IMR-90 (cell line): ENCODE measurements around the gene XPA. TPM values are rescaled to one million over a fixed set of nuclear protein-coding genes. Genes with fewer than 3 reads are reported as not detected.

Experiments used
- ATAC-seq: fragments of 200-7000 bp; cut with Tn5 transposase; 2 replicates; pipeline ENCODE4 v1.9.1; 2020; ENCODE audit warnings: low read depth, mild to moderate bottlenecking, moderate library complexity
- BruUV-seq: library from RNA; stranded (reverse); fragments of 400-500 nt; replicated peaks from 2 replicates; lab custom pipeline; 2021; lab: Mats Ljungman, UMichigan
- CTCF ChIA-PET: fragments of 300-600 bp; formaldehyde crosslinking; extraction: SDS; loops from one replicate; lab custom pipeline; 2021; ENCODE audit warnings: antibody characterized with exemption; lab: Yijun Ruan, JAX
- POLR2A ChIA-PET: fragments of 300-600 bp; sonication (Branson Sonifier 250); formaldehyde crosslinking; loops from one replicate; lab custom pipeline; 2022; ENCODE audit warnings: antibody characterized with exemption; ENCODE audit not compliant: unreplicated experiment; lab: Charles Lee
- DNase-seq: peaks from one replicate; pipeline ENCODE4 v3.0.0; 2013
- H2AFZ ChIP-seq: replicated peaks from 2 replicates; pipeline ENCODE3; 2013; ENCODE audit warnings: low read length, mild to moderate bottlenecking; ENCODE audit not compliant: poor library complexity
- H2AK5ac ChIP-seq: 2 replicates; pipeline ENCODE4 v1.6.1; 2013; ENCODE audit warnings: low read depth, low read length, inconsistent platforms
- H2AK9ac ChIP-seq: replicated peaks from 2 replicates; pipeline ENCODE3; 2013; ENCODE audit warnings: mild to moderate bottlenecking, low read depth, low read length, moderate library complexity; ENCODE audit not compliant: poor library complexity
- H2BK120ac ChIP-seq: 2 replicates; pipeline ENCODE4 v1.6.1; 2013; ENCODE audit warnings: low read depth, low read length, inconsistent platforms
- H2BK15ac ChIP-seq: 3 replicates; pipeline ENCODE4 v1.6.1; 2013; ENCODE audit warnings: low read depth, low read length, inconsistent platforms
- H2BK20ac ChIP-seq: 2 replicates; pipeline ENCODE4 v1.6.1; 2013; ENCODE audit warnings: low read depth, mild to moderate bottlenecking, inconsistent platforms, low read length, moderate library complexity
- H2BK5ac ChIP-seq: 2 replicates; pipeline ENCODE4 v1.6.1; 2013; ENCODE audit warnings: mild to moderate bottlenecking, low read depth, low read length, inconsistent platforms; ENCODE audit not compliant: poor library complexity, severe bottlenecking
- H3K14ac ChIP-seq: replicated peaks from 2 replicates; pipeline ENCODE4 v1.6.1; 2013; ENCODE audit warnings: low read depth, low read length, inconsistent platforms
- H3K18ac ChIP-seq: 2 replicates; pipeline ENCODE4 v1.6.1; 2013; ENCODE audit warnings: low read depth, low read length, control low read depth
- H3K23ac ChIP-seq: 2 replicates; pipeline ENCODE4 v1.6.1; 2013; ENCODE audit warnings: low read depth, low read length, inconsistent platforms
- H3K27ac ChIP-seq: 2 replicates; pipeline ENCODE4 v1.5.1; 2013; ENCODE audit warnings: mild to moderate bottlenecking, control low read depth, low read length; ENCODE audit not compliant: insufficient read depth
- H3K27me3 ChIP-seq: 2 replicates; pipeline ENCODE4 v1.6.1; 2013; ENCODE audit warnings: low read length; ENCODE audit not compliant: control insufficient read depth, insufficient read depth
- H3K36me3 ChIP-seq: 2 replicates; pipeline ENCODE4 v1.6.1; 2013; ENCODE audit warnings: low read length, mixed read lengths; ENCODE audit not compliant: control insufficient read depth, insufficient read depth
- H3K4ac ChIP-seq: 2 replicates; pipeline ENCODE4 v1.6.1; 2013; ENCODE audit warnings: low read depth, low read length, inconsistent platforms
- H3K4me1 ChIP-seq: 2 replicates; pipeline ENCODE4 v1.6.1; 2013; ENCODE audit warnings: low read length, mixed read lengths; ENCODE audit not compliant: control insufficient read depth, insufficient read depth
- H3K4me2 ChIP-seq: 2 replicates; pipeline ENCODE4 v1.6.1; 2013; ENCODE audit warnings: low read depth, mild to moderate bottlenecking, control low read depth, low read length, moderate library complexity
- H3K4me3 ChIP-seq: 2 replicates; pipeline ENCODE4 v1.5.1; 2013; ENCODE audit warnings: low read depth, mild to moderate bottlenecking, control low read depth, low read length, moderate library complexity; ENCODE audit not compliant: insufficient read depth
- H3K56ac ChIP-seq: 2 replicates; pipeline ENCODE4 v1.6.1; 2013; ENCODE audit warnings: low read length, inconsistent platforms; ENCODE audit not compliant: insufficient read depth; ENCODE audit errors: extremely low read depth
- H3K79me1 ChIP-seq, 2 experiments: 2 replicates each; pipeline ENCODE4 v1.6.1; 2013; ENCODE audit warnings: low read length in 2 of 2, inconsistent platforms in 1 of 2, low read depth in 1 of 2
- H3K9ac ChIP-seq: 2 replicates; pipeline ENCODE4 v1.6.1; 2013; ENCODE audit warnings: low read depth, low read length, control low read depth
- H3K9me1 ChIP-seq: 2 replicates; pipeline ENCODE4 v1.6.1; 2013; ENCODE audit warnings: low read length, inconsistent platforms; ENCODE audit not compliant: insufficient read depth
- H3K9me3 ChIP-seq: 2 replicates; pipeline ENCODE4 v1.6.1; 2013; ENCODE audit warnings: low read length; ENCODE audit not compliant: control insufficient read depth, insufficient read depth
- H4K20me1 ChIP-seq: 2 replicates; pipeline ENCODE4 v1.6.1; 2013; ENCODE audit warnings: low read length, inconsistent platforms; ENCODE audit not compliant: insufficient read depth
- H4K5ac ChIP-seq: 2 replicates; pipeline ENCODE4 v1.6.1; 2013; ENCODE audit warnings: mild to moderate bottlenecking, low read depth, low read length, control low read depth
- H4K8ac ChIP-seq, 2 experiments: 2 replicates each; pipeline ENCODE4 v1.6.1; 2013; ENCODE audit warnings: low read depth in 2 of 2, low read length in 2 of 2, control low read depth in 1 of 2, inconsistent platforms in 1 of 2
- H4K91ac ChIP-seq: 2 replicates; pipeline ENCODE4 v1.6.1; 2013; ENCODE audit warnings: low read depth, low read length, inconsistent platforms; ENCODE audit not compliant: insufficient read depth
- BHLHE40 ChIP-seq: fragments of 150-350 bp; IDR thresholded peaks from 2 replicates; pipeline ENCODE4 v1.6.1; 2016; ENCODE audit warnings: mild to moderate bottlenecking, low read depth, low read length
- CEBPB ChIP-seq: IDR thresholded peaks from 2 replicates; pipeline ENCODE4 v1.6.1; 2012; ENCODE audit warnings: low read depth, low read length, improper control_type of control experiment
- CTCF ChIP-seq: conservative IDR thresholded peaks from 2 replicates; pipeline ENCODE4 v1.5.1; 2012; ENCODE audit warnings: mild to moderate bottlenecking, low read depth, low read length, improper control_type of control experiment
- ELK1 ChIP-seq: fragments of 150-350 bp; IDR thresholded peaks from 2 replicates; pipeline ENCODE4 v1.6.1; 2016; ENCODE audit warnings: low read depth, mild to moderate bottlenecking, low read length, moderate library complexity, borderline replicate concordance
- FOS ChIP-seq: fragments of 150-350 bp; IDR thresholded peaks from 2 replicates; pipeline ENCODE4 v1.6.1; 2016; ENCODE audit warnings: low read depth, low read length
- MAFK ChIP-seq: IDR thresholded peaks from 2 replicates; pipeline ENCODE4 v1.6.1; 2012; ENCODE audit warnings: low read depth, low read length, improper control_type of control experiment
- MAZ ChIP-seq: IDR thresholded peaks from 2 replicates; pipeline ENCODE4 v1.6.1; 2012; ENCODE audit warnings: low read depth, mild to moderate bottlenecking, low read length, improper control_type of control experiment, moderate library complexity, borderline replicate concordance
- MXI1 ChIP-seq: IDR thresholded peaks from 2 replicates; pipeline ENCODE4 v1.6.1; 2012; ENCODE audit warnings: low read depth, mild to moderate bottlenecking, low read length, moderate library complexity, borderline replicate concordance
- POLR2A ChIP-seq: IDR thresholded peaks from 2 replicates; pipeline ENCODE4 v1.6.1; 2012; ENCODE audit warnings: mild to moderate bottlenecking, low read depth, low read length
- RAD21 ChIP-seq: IDR thresholded peaks from 2 replicates; pipeline ENCODE4 v1.6.1; 2012; ENCODE audit warnings: low read length, improper control_type of control experiment
- SMC3 ChIP-seq: fragments of 150-350 bp; IDR thresholded peaks from 2 replicates; pipeline ENCODE4 v1.6.1; 2016; ENCODE audit warnings: low read depth, mild to moderate bottlenecking, antibody characterized with exemption, low read length, moderate library complexity
- WGBS, 2 experiments: methylation state at CpG; one replicate each; pipeline versions ENCODE4 v1.1.5 to v1.1.7; 2013; ENCODE audit warnings: missing lambda C conversion rate in 2 of 2; ENCODE audit not compliant: insufficient read length in 1 of 2; ENCODE audit errors: extremely low coverage in 2 of 2; 5-methylcytosine and 5-hydroxymethylcytosine counted together
- dilution Hi-C: fragments of 300-500 bp; cut with HindIII; formaldehyde crosslinking; loops from one replicate; pipeline ENCODE4 v1.14.3; 2018; ENCODE audit warnings: low sequenced_read_pairs; ENCODE audit not compliant: unreplicated experiment
- in situ Hi-C: fragments of 300-500 bp; cut with MboI; formaldehyde crosslinking; loops from 3 replicates; pipeline ENCODE4 v1.14.3; 2019; ENCODE audit warnings: low sequenced_read_pairs, inconsistent platforms, mixed read lengths
- intact Hi-C: fragments of 100-400 bp; cut with micrococcal nuclease; formaldehyde crosslinking; loops from 2 replicates; pipeline ENCODE4 v1.10.0; 2022
- polyA plus RNA-seq, 3 experiments: library from polyadenylated mRNA; depleted of rRNA; stranded (reverse); fragments of >200 nt; gene quantifications; 2 replicates each; pipeline ENCODE4 v1.2.3, GENCODE V29; 2012; ENCODE audit warnings: low replicate concordance in 1 of 3
- total RNA-seq: library from RNA; depleted of rRNA; stranded (reverse); fragments of >200 nt; gene quantifications from 2 replicates; pipeline ENCODE4 v1.2.3, GENCODE V29; 2012

Gene XPA
- total and polyA plus RNA-seq, 2 of the 4 experiments (the other 2 are of a cell fraction): 1.4 to 2.2 TPM

DNA sequence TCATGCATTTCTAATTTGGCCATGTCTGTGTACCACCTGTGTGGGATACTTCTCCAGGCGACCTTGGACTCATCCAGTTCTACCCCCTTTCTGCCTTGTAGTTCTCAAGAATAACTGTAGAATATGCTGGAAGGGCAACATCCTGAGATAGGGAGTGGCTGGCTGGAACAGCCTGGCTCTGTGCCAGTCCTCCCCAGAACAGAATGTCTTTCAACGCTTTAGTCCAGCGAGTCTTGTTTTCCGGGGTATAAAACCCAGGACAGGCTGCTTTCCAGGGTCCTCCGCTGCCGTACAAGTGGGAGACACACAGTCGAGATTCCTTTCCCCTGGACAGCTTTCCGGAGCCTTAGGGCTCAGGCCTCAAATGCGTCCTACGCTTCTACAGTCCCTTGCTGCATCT, 45.4 kb upstream of the XPA start:
- no peak overlapping the region for H4K8ac ChIP-seq
- no peak overlapping the region for H2BK120ac ChIP-seq
- H2BK5ac ChIP-seq: no peak overlapping the region
- H3K18ac ChIP-seq: no peak overlapping the region
- H3K4me2 ChIP-seq: no peak overlapping the region
- 85% methylated on average over 6 of the region's 10 CpGs; no CpG with 5 or more reads in 1 of the 2 experiments for WGBS, 2 experiments
- H2AK9ac ChIP-seq: no peak overlapping the region
- no peak overlapping the region for H3K4me3 ChIP-seq
- no peaks in the 10 kb centered on the region for H3K9me1 ChIP-seq
- H2BK20ac ChIP-seq: no peak overlapping the region
- BruUV-seq: no TSS peak
- H3K27ac ChIP-seq: no peak overlapping the region
- no peak overlapping the region for H3K4ac ChIP-seq
- H3K79me1 ChIP-seq: no peaks in the 10 kb centered on the region
- no peak overlapping the region for H3K14ac ChIP-seq
- ATAC-seq: no peak
- no peak overlapping the region for H4K5ac ChIP-seq
- TF ChIP-seq MAFK (no peak), RAD21 (no peak), MAZ (no peak), FOS (no peak), CTCF (no peak), BHLHE40 (no peak), CEBPB (no peak), MXI1 (no peak), ELK1 (no peak), POLR2A (no peak), SMC3 (no peak)
- no peak overlapping the region for H4K91ac ChIP-seq
- no peak overlapping the region for H3K9ac ChIP-seq
- no peaks in the 10 kb centered on the region for H3K36me3 ChIP-seq
- dilution Hi-C loops (no loop called here), in situ Hi-C loops (no loop called here), intact Hi-C loops (no loop called here)
- no peak overlapping the region for H3K56ac ChIP-seq
- CTCF ChIA-PET: no interaction called here
- H4K20me1 ChIP-seq: no peaks in the 10 kb centered on the region
- no peak overlapping the region for H2BK15ac ChIP-seq
- no peak overlapping the region for H2AFZ ChIP-seq
- no peak overlapping the region for H2AK5ac ChIP-seq
- H3K23ac ChIP-seq: no peak overlapping the region
- POLR2A ChIA-PET: no interaction called here
- H3K9me3 ChIP-seq: peaks cover 6% of the 10 kb centered on the region
- H3K4me1 ChIP-seq: no peaks in the 10 kb centered on the region
- peaks cover 46% of the 10 kb centered on the region for H3K27me3 ChIP-seq
- DNase-seq: no peak
